GM12872 (cell line): ENCODE data around the gene NID1.

ENCODE experiments used
- TF ChIP-seq, protein P1 (sequence below): IDR thresholded peaks from 3 replicates; pipeline ENCODE4 v1.5.1; 2011; ENCODE audit warnings: low read depth, mild to moderate bottlenecking, low read length, moderate library complexity; ENCODE audit not compliant: insufficient read depth

The NID1 gene

GRCh38 chr1:235974616-235975015, 90.3 kb downstream of the NID1 start:
- TF ChIP-seq, protein P1, sequence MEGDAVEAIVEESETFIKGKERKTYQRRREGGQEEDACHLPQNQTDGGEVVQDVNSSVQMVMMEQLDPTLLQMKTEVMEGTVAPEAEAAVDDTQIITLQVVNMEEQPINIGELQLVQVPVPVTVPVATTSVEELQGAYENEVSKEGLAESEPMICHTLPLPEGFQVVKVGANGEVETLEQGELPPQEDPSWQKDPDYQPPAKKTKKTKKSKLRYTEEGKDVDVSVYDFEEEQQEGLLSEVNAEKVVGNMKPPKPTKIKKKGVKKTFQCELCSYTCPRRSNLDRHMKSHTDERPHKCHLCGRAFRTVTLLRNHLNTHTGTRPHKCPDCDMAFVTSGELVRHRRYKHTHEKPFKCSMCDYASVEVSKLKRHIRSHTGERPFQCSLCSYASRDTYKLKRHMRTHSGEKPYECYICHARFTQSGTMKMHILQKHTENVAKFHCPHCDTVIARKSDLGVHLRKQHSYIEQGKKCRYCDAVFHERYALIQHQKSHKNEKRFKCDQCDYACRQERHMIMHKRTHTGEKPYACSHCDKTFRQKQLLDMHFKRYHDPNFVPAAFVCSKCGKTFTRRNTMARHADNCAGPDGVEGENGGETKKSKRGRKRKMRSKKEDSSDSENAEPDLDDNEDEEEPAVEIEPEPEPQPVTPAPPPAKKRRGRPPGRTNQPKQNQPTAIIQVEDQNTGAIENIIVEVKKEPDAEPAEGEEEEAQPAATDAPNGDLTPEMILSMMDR: no peak

GRCh38 chr1:235972311-235972689, 92.6 kb downstream of the NID1 start:
- TF ChIP-seq, protein P1: no peak

GRCh38 chr1:235971571-235972310, 93.1 kb downstream of the NID1 start:
- TF ChIP-seq, protein P1: peak; percentile 86

GRCh38 chr1:235971020-235971419, 93.9 kb downstream of the NID1 start:
- TF ChIP-seq, protein P1: no peak

GRCh38 chr1:235968831-235969230, 96.1 kb downstream of the NID1 start:
- TF ChIP-seq, protein P1: no peak

- TF ChIP-seq, protein P1: no peak
Observed at GRCh38 chr1:235960809-235961208, 104.1 kb downstream of the NID1 start.

DNA sequence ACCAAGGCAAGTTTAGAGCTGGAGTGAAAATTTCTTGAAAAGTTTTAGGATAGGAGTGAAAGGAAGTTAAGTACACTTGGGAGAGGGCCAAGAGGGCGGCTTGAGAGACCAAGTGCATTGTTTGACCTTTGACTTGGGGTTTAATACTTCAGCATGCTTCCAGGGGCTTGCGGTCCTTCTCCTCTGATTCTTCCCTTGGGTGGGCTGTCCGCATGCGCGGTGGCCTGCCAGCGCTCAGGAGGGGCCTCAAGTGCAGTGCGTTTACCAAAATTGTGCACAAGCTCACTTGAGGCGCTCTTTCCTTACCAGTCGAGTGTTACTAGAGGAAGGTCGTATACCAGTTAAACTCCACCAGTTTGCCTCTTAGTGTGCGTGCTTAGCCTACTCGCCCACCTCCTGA, 106.9 kb downstream of the NID1 start:
- TF ChIP-seq, protein P1: no peak
